ENCODE results near the gene RASGRP4.
"Not testable (repeated sequence)": the region's sequence is repeated elsewhere in the genome, so short reads cannot be mapped to it uniquely, and the experiment has no call there.

The RASGRP4 gene

GRCh38 chr19:38448225-38448624, 22.2 kb upstream of the RASGRP4 start:
- DNase-seq (ENCODE audit: low spot score) = no peak

GRCh38 chr19:38445362-38445761, 19.3 kb upstream of the RASGRP4 start:
- no peak for DNase-seq (ENCODE audit: low spot score)

- DNase-seq (ENCODE audit: low spot score) = no peak
These were observed 18.0 kb upstream of the RASGRP4 start for GRCh38 chr19:38444026-38444425.

- no peak for DNase-seq (ENCODE audit: low spot score)
These were observed 17.5 kb upstream of the RASGRP4 start for GRCh38 chr19:38443458-38443999.

- no peak for DNase-seq (ENCODE audit: low spot score)
These were observed 16.7 kb upstream of the RASGRP4 start for GRCh38 chr19:38442736-38443135.

GRCh38 chr19:38441657-38442348, 15.8 kb upstream of the RASGRP4 start:
- no peak for DNase-seq (ENCODE audit: low spot score)

GRCh38 chr19:38440592-38440991, 14.6 kb upstream of the RASGRP4 start:
- no peak for DNase-seq (ENCODE audit: low spot score)

GRCh38 chr19:38437917-38438316, 11.9 kb upstream of the RASGRP4 start:
- no peak for DNase-seq (ENCODE audit: low spot score)

- DNase-seq (ENCODE audit: low spot score) = no peak
These were observed 11.3 kb upstream of the RASGRP4 start for GRCh38 chr19:38437295-38437694.

GRCh38 chr19:38434549-38435051, 8.6 kb upstream of the RASGRP4 start:
- no peak for DNase-seq (ENCODE audit: low spot score)

- DNase-seq (ENCODE audit: low spot score) = no peak
These were observed 7.3 kb upstream of the RASGRP4 start, which contains the start of gene RYR1 for GRCh38 chr19:38433268-38433733. Gene RYR1, plus strand, starts transcription at chr19:38433691. Its CDS starts 139 bp downstream, at chr19:38433830.

- no peak for DNase-seq (ENCODE audit: low spot score)
These were observed 4.9 kb upstream of the RASGRP4 start for GRCh38 chr19:38430931-38431330.

GRCh38 chr19:38429811-38430156, 3.8 kb upstream of the RASGRP4 start:
- DNase-seq (ENCODE audit: low spot score) = no peak

- DNase-seq (ENCODE audit: low spot score) = no peak
These were observed 3.2 kb upstream of the RASGRP4 start for GRCh38 chr19:38429055-38429810.

GRCh38 chr19:38427035-38427677, 1.1 kb upstream of the RASGRP4 start:
- DNase-seq (ENCODE audit: low spot score) = not testable (repeated sequence)

- no peak for DNase-seq (ENCODE audit: low spot score)
These were observed 703 bp downstream of the RASGRP4 start for GRCh38 chr19:38425222-38425809.

GRCh38 chr19:38424272-38424671, 1.7 kb downstream of the RASGRP4 start:
- DNase-seq (ENCODE audit: low spot score) = no peak

GRCh38 chr19:38422438-38422837, 3.6 kb downstream of the RASGRP4 start:
- DNase-seq (ENCODE audit: low spot score) = no peak

- DNase-seq (ENCODE audit: low spot score) = no peak
These were observed 4.2 kb downstream of the RASGRP4 start for GRCh38 chr19:38421856-38422255.

- no peak for DNase-seq (ENCODE audit: low spot score)
These were observed 5.1 kb downstream of the RASGRP4 start for GRCh38 chr19:38420935-38421334.

- no peak for DNase-seq (ENCODE audit: low spot score)
These were observed 8.2 kb downstream of the RASGRP4 start for GRCh38 chr19:38417544-38418506.
